HepG2 (cell line): Measurements from ENCODE around the gene PRDX2. TPM values are rescaled to one million over a fixed set of nuclear protein-coding genes. Genes with fewer than 3 reads are reported as not detected.

Experiments
- CAMTA2 ChIP-seq: sonication (generic); formaldehyde crosslinking; IDR thresholded peaks from 2 replicates; pipeline ENCODE4 v1.4.0; 2020; ENCODE audit warnings: mild to moderate bottlenecking, missing genetic modification reagents, borderline replicate concordance
- ETV5 ChIP-seq: IDR thresholded peaks from 2 replicates; pipeline ENCODE4 v1.6.1; 2018; ENCODE audit warnings: missing biosample characterization, missing genetic modification reagents, inconsistent platforms, borderline replicate concordance
- HNF4G ChIP-seq, 2 experiments: sonication (generic) in 1 of 2; formaldehyde crosslinking in 1 of 2; IDR thresholded peaks; 2 replicates each; pipeline versions ENCODE4 v1.4.0 to v1.6.1; 2011 to 2020; ENCODE audit warnings: borderline replicate concordance in 2 of 2, low read depth in 2 of 2, mild to moderate bottlenecking in 2 of 2, low read length in 1 of 2, missing genetic modification reagents in 1 of 2, moderate library complexity in 1 of 2
- MXI1 ChIP-seq: IDR thresholded peaks from 3 replicates; pipeline ENCODE4 v1.6.1; 2012; ENCODE audit warnings: low read depth, low read length, inconsistent platforms, borderline replicate concordance
- NCOA5 ChIP-seq: sonication (generic); formaldehyde crosslinking; IDR thresholded peaks from 2 replicates; pipeline ENCODE4 v1.4.0; 2020; ENCODE audit warnings: missing genetic modification reagents
- PHF20 ChIP-seq: sonication (generic); formaldehyde crosslinking; IDR thresholded peaks from 2 replicates; pipeline ENCODE4 v1.5.0; 2020; ENCODE audit warnings: mild to moderate bottlenecking, missing genetic modification reagents
- RBAK ChIP-seq: sonication (generic); formaldehyde crosslinking; IDR thresholded peaks from 2 replicates; pipeline ENCODE4 v1.5.1; 2020; ENCODE audit warnings: mild to moderate bottlenecking, missing genetic modification reagents
- RFXAP ChIP-seq: sonication (generic); formaldehyde crosslinking; IDR thresholded peaks from 2 replicates; pipeline ENCODE4 v1.4.0; 2020; ENCODE audit warnings: missing genetic modification reagents, borderline replicate concordance
- SIN3A ChIP-seq: IDR thresholded peaks from 2 replicates; pipeline ENCODE4 v1.6.1; 2011; ENCODE audit warnings: low read depth, mild to moderate bottlenecking, control low read depth, low read length, borderline replicate concordance
- YEATS2 ChIP-seq: sonication (generic); formaldehyde crosslinking; IDR thresholded peaks from 2 replicates; pipeline ENCODE4 v1.4.0; 2020; ENCODE audit warnings: missing genetic modification reagents, borderline replicate concordance
- ZFP36L2 ChIP-seq: sonication (generic); formaldehyde crosslinking; IDR thresholded peaks from 2 replicates; pipeline ENCODE4 v1.4.0; 2020; ENCODE audit warnings: missing genetic modification reagents
- ZNF577 ChIP-seq: sonication (generic); formaldehyde crosslinking; IDR thresholded peaks from 2 replicates; pipeline ENCODE4 v1.4.0; 2020; ENCODE audit warnings: mild to moderate bottlenecking, low read depth, missing genetic modification reagents, borderline replicate concordance
- ZNF766 ChIP-seq: sonication (generic); formaldehyde crosslinking; IDR thresholded peaks from 2 replicates; pipeline ENCODE4 v1.5.0; 2020; ENCODE audit warnings: missing genetic modification reagents, borderline replicate concordance
- ZNF772 ChIP-seq: sonication (generic); formaldehyde crosslinking; IDR thresholded peaks from 2 replicates; pipeline ENCODE4 v1.5.0; 2020; ENCODE audit warnings: mild to moderate bottlenecking, missing genetic modification reagents
- ZNF780A ChIP-seq: sonication (generic); formaldehyde crosslinking; IDR thresholded peaks from 2 replicates; pipeline ENCODE4 v1.8.0; 2022; ENCODE audit warnings: mild to moderate bottlenecking, missing genetic modification reagents, moderate library complexity
- polyA plus RNA-seq, 8 experiments: library from polyadenylated mRNA; depleted of rRNA in 3 of 8; stranded (reverse) in 7 of 8; unstranded in 1 of 8; fragments of >200 nt; fragmentation: Illumina TruSeq in 4 of 8; extraction: Trizol in 4 of 8; gene quantifications; 2 replicates each; pipeline versions ENCODE4 v1.2.1 to v1.2.3, GENCODE V29; 2011 to 2016; ENCODE audit warnings: low read depth in 4 of 8, missing spikeins in 1 of 8, mixed read lengths in 1 of 8; ENCODE audit not compliant: insufficient read depth in 1 of 8
- total RNA-seq, 5 experiments: library from RNA; depleted of rRNA; stranded (reverse); fragments of >200 nt; fragmentation: Illumina TruSeq; extraction: Trizol; gene quantifications; 2 replicates each; pipeline ENCODE4 v1.2.3, GENCODE V29; 2016; ENCODE audit warnings: low read depth in 1 of 5
- TF ChIP-seq, protein P1 (sequence below): sonication (generic); formaldehyde crosslinking; IDR thresholded peaks from 2 replicates; pipeline ENCODE4 v1.9.0; 2021; ENCODE audit warnings: missing genetic modification reagents, borderline replicate concordance
- TF ChIP-seq, protein P2 (sequence below): sonication (generic); formaldehyde crosslinking; IDR thresholded peaks from 2 replicates; pipeline ENCODE4 v1.4.0; 2020; ENCODE audit warnings: missing genetic modification reagents
- TF ChIP-seq, protein P3 (sequence below), 2 experiments: sonication (generic) in 1 of 2; formaldehyde crosslinking in 1 of 2; IDR thresholded peaks; 2 replicates each; pipeline versions ENCODE4 v1.4.0 to v1.6.1; 2018 to 2020; ENCODE audit warnings: missing genetic modification reagents in 2 of 2, borderline replicate concordance in 1 of 2, low read depth in 1 of 2, mild to moderate bottlenecking in 1 of 2, missing biosample characterization in 1 of 2
- TF ChIP-seq, protein P4 (sequence below): sonication (generic); formaldehyde crosslinking; conservative IDR thresholded peaks from 2 replicates; pipeline ENCODE4 v1.8.1; 2023; ENCODE audit warnings: missing genetic modification reagents

The PRDX2 gene
- total and polyA plus RNA-seq, 2 of the 13 experiments (the other 11 are each of a cell fraction or from before 2014, with no cell fraction given) = 218 to 381 TPM

DNA sequence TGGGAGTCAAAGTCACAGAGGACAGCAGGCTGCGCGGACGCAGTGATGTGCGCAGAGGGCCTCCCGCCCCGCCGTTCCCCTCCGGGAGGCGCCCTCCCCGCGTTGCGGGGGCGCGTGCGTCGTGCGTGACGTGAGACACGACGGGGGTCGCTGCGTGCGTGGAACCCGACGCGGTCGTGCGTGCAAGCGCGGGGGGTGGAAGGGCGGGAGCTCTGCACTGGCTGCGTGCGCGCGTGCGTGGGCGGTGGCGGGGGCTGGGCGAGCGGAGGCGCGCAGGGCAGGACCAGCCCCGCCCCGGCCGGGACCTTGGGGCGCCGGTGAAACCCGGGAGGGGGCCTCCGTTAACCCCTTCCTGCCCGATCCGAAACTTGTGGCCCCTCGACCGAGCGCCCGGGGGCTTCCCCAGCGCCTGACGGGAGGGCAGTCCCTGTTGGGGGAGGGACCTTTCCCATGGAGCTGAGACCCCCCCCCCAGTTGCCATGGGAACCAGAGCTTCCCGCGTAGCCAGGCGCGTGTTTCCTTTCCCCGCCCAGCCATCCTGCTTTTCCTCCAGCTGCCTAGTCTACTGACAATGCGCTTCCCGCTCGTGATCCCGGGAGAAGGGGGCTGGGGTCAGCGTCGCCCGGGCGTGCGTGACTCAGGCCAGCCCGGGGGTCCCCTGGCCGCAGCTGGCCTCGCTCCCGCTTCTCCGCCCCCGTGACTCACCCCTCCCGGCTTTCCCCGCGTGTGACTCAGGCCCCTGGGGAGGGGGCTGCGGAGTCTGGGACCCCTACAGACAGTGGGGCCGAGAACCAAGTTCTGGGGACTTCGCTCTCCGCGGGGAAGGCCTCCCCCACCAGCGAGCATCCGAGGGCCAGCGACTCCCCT, 18.9 kb downstream of the PRDX2 start (continued):
- TF ChIP-seq, protein P1, sequence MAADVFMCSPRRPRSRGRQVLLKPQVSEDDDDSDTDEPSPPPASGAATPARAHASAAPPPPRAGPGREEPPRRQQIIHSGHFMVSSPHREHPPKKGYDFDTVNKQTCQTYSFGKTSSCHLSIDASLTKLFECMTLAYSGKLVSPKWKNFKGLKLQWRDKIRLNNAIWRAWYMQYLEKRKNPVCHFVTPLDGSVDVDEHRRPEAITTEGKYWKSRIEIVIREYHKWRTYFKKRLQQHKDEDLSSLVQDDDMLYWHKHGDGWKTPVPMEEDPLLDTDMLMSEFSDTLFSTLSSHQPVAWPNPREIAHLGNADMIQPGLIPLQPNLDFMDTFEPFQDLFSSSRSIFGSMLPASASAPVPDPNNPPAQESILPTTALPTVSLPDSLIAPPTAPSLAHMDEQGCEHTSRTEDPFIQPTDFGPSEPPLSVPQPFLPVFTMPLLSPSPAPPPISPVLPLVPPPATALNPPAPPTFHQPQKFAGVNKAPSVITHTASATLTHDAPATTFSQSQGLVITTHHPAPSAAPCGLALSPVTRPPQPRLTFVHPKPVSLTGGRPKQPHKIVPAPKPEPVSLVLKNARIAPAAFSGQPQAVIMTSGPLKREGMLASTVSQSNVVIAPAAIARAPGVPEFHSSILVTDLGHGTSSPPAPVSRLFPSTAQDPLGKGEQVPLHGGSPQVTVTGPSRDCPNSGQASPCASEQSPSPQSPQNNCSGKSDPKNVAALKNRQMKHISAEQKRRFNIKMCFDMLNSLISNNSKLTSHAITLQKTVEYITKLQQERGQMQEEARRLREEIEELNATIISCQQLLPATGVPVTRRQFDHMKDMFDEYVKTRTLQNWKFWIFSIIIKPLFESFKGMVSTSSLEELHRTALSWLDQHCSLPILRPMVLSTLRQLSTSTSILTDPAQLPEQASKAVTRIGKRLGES (CRISPR knock-in tag) = no peak
- TF ChIP-seq RFXAP (no peak), ZNF772 (CRISPR knock-in tag) (0 out of 2 replicates have a peak, but pooled peaks have one; percentile 48), RBAK (no peak), CAMTA2 (CRISPR knock-in tag) (no peak), SIN3A (0 out of 2 replicates have a peak, but pooled peaks have one; percentile 66), YEATS2 (CRISPR knock-in tag) (no peak), HNF4G (IDR thresholded peaks at IDR 0.05; ENCODE audit: borderline replicate concordance, low read depth, low read length) (no peak), HNF4G (CRISPR knock-in tag; IDR thresholded peaks at IDR 0.05; ENCODE audit: borderline replicate concordance, low read depth) (no peak), PHF20 (CRISPR knock-in tag) (no peak), ZFP36L2 (CRISPR knock-in tag) (no peak), MXI1 (peak; percentile 52; the same call in 1 of the 3 replicates), NCOA5 (CRISPR knock-in tag) (no peak), ZNF577 (no peak), ZNF766 (no peak), ZNF780A (CRISPR knock-in tag) (no peak), ETV5 (CRISPR knock-in tag) (no peak)
- TF ChIP-seq, protein P2, sequence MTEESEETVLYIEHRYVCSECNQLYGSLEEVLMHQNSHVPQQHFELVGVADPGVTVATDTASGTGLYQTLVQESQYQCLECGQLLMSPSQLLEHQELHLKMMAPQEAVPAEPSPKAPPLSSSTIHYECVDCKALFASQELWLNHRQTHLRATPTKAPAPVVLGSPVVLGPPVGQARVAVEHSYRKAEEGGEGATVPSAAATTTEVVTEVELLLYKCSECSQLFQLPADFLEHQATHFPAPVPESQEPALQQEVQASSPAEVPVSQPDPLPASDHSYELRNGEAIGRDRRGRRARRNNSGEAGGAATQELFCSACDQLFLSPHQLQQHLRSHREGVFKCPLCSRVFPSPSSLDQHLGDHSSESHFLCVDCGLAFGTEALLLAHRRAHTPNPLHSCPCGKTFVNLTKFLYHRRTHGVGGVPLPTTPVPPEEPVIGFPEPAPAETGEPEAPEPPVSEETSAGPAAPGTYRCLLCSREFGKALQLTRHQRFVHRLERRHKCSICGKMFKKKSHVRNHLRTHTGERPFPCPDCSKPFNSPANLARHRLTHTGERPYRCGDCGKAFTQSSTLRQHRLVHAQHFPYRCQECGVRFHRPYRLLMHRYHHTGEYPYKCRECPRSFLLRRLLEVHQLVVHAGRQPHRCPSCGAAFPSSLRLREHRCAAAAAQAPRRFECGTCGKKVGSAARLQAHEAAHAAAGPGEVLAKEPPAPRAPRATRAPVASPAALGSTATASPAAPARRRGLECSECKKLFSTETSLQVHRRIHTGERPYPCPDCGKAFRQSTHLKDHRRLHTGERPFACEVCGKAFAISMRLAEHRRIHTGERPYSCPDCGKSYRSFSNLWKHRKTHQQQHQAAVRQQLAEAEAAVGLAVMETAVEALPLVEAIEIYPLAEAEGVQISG (CRISPR knock-in tag) = no peak
- TF ChIP-seq, protein P3, sequence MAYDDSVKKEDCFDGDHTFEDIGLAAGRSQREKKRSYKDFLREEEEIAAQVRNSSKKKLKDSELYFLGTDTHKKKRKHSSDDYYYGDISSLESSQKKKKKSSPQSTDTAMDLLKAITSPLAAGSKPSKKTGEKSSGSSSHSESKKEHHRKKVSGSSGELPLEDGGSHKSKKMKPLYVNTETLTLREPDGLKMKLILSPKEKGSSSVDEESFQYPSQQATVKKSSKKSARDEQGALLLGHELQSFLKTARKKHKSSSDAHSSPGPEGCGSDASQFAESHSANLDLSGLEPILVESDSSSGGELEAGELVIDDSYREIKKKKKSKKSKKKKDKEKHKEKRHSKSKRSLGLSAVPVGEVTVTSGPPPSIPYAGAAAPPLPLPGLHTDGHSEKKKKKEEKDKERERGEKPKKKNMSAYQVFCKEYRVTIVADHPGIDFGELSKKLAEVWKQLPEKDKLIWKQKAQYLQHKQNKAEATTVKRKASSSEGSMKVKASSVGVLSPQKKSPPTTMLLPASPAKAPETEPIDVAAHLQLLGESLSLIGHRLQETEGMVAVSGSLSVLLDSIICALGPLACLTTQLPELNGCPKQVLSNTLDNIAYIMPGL (CRISPR knock-in tag; IDR thresholded peaks at IDR 0.05; ENCODE audit: borderline replicate concordance in 1 of 2, low read depth in 1 of 2) = no peak
- TF ChIP-seq, protein P4, sequence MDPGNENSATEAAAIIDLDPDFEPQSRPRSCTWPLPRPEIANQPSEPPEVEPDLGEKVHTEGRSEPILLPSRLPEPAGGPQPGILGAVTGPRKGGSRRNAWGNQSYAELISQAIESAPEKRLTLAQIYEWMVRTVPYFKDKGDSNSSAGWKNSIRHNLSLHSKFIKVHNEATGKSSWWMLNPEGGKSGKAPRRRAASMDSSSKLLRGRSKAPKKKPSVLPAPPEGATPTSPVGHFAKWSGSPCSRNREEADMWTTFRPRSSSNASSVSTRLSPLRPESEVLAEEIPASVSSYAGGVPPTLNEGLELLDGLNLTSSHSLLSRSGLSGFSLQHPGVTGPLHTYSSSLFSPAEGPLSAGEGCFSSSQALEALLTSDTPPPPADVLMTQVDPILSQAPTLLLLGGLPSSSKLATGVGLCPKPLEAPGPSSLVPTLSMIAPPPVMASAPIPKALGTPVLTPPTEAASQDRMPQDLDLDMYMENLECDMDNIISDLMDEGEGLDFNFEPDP = no peak
